Endothelial cell of umbilical vein (primary cell): ENCODE results near the gene ST8SIA1.

Experiments used
- CTCF ChIP-seq, 2 donors: IDR thresholded peaks; 1 replicate in 1 of 2; 2 replicates in 1 of 2; pipeline ENCODE4 v1.5.1; 2011; ENCODE audit warnings: low read length in 2 of 2, mild to moderate bottlenecking in 2 of 2, moderate library complexity in 2 of 2, control low read depth in 1 of 2, inconsistent platforms in 1 of 2, low read depth in 1 of 2; ENCODE audit not compliant: insufficient read depth in 1 of 2; ENCODE audit errors: extremely low read depth in 1 of 2
- EZH2 ChIP-seq: IDR thresholded peaks from 2 replicates; pipeline ENCODE4 v1.6.1; 2012; ENCODE audit warnings: borderline replicate concordance, low read depth, mild to moderate bottlenecking, moderate library complexity, low read length, inconsistent platforms; ENCODE audit not compliant: severe bottlenecking
- POLR2AphosphoS5 ChIP-seq: IDR thresholded peaks from 2 replicates; pipeline ENCODE4 v1.6.1; 2012; ENCODE audit warnings: low read depth, mild to moderate bottlenecking, control low read depth, low read length, moderate library complexity; ENCODE audit not compliant: insufficient read depth

GRCh38 chr12:22254478-22254877 is 80.0 kb downstream of the ST8SIA1 start:
- no peak for TF ChIP-seq EZH2
- TF ChIP-seq CTCF (IDR thresholded peaks at IDR 0.05; ENCODE audit: extremely low read depth in 1 of 2, insufficient read depth in 1 of 2, low read depth in 1 of 2, low read length in 2 of 2), result no peak
- TF ChIP-seq POLR2AphosphoS5, result no peak
